Right cardiac atrium (tissue), 5 donors: ENCODE results near the gene CD58. TPM values are rescaled to one million over a fixed set of nuclear protein-coding genes. Genes with fewer than 3 reads are reported as not detected.

Experiments
- ATAC-seq, 2 donors: fragments of 200-7000 bp; cut with Tn5 transposase; one replicate each; pipeline versions ENCODE4 v1.8.0 to v1.9.1; 2020; ENCODE audit warnings: moderate library complexity in 2 of 2, mild to moderate bottlenecking in 1 of 2
- DNase-seq, 3 donors: peaks; one replicate each; pipeline ENCODE4 v3.0.0-alpha.2; 2020
- H3K27ac ChIP-seq: one replicate; pipeline ENCODE4 v1.5.1; 2013; ENCODE audit warnings: mild to moderate bottlenecking, low read length, control low read depth, moderate library complexity
- H3K27me3 ChIP-seq: one replicate; pipeline ENCODE4 v1.6.1; 2013; ENCODE audit not compliant: control insufficient read depth, insufficient read depth
- H3K4me1 ChIP-seq: one replicate; pipeline ENCODE4 v1.6.1; 2013; ENCODE audit warnings: low read length; ENCODE audit not compliant: control insufficient read depth, insufficient read depth
- H3K4me3 ChIP-seq: one replicate; pipeline ENCODE4 v1.5.1; 2013; ENCODE audit warnings: low read length, control low read depth
- H3K9me3 ChIP-seq: one replicate; pipeline ENCODE4 v1.6.1; 2013; ENCODE audit warnings: low read length; ENCODE audit not compliant: control insufficient read depth
- WGBS: extraction: QIAGEN DNeasy Blood & Tissue Kit; methylation state at CpG from one replicate; pipeline ENCODE4 v1.1.7; 2013; 5-methylcytosine and 5-hydroxymethylcytosine counted together
- intact Hi-C, 4 donors: fragments of 100-400 bp; cut with DNase I; formaldehyde crosslinking; loops; one replicate each; pipeline versions ENCODE4 v1.11.0 to v1.14.0; 2022 to 2023
- polyA plus RNA-seq: library from polyadenylated mRNA; stranded (reverse); fragments of 200-250 nt; gene quantifications from one replicate; pipeline ENCODE4 v1.2.3, GENCODE V29; 2013
- total RNA-seq, 4 donors: library from RNA; stranded (reverse); fragmentation: NEBNext Ultra II Directional; extraction: Animal tissue kit (Norgen Biotek cat#: 25700); gene quantifications; one replicate each; pipeline ENCODE4 v1.2.1, GENCODE V29; 2021
- donor health status: healthy with polysubstance abuse.
- donor health status: DM: no; HTN: yes; CAD: no.
- donor health status: DM: no; HTN: no; CAD: no.
- donor health status: DM: no; HTN: yes; CAD: no; lungs with severe emphysema.
- donor health status: DM: yes; HTN: yes; CAD: no.

The CD58 gene
- total and polyA plus RNA-seq, 5 donors: 17.8 to 39.0 (median 21.8) TPM

DNA sequence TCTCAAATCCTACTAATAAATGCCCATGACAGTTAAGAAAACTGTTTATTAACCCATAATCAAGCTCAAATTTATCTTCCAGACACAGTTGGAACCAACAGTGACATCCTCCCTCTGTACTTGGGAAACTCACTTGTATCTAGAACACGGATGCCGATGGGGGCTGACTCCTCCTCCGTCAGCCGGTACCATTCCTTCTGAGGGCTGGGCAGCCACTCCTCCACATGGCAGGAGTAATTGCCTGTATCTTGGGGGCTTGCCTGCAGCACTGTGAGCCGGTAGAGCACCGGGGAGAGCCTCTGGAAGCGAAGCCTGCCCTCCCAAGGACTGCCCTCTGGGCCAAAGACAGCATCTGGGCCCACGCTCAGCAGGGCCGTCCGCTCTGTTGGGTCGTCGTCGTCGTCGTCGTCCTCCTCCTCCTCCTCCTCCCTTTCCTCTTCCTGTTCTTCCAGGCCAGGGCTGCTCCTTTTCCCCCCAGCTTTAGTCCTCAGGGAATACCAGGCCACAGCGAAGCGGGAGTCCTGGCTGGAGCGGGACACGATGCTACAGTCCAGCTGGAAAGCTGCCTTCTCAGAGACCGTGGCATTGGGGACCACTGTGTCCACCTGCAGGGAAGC, 8.5 kb upstream of the CD58 start:
- H3K27ac ChIP-seq: peak overlapping the region; percentile 29
- intact Hi-C loops: loop anchor here (5.0 to 10.0 kb wide), 3 partner anchors 85 to 95 kb away; partner anchors contain the start of gene IGSF3 (in 2 of the 4)
- ATAC-seq: peak; percentile 51 to 63
- 41% methylated on average over 21 of the region's 21 CpGs for WGBS
- DNase-seq: peak in 2 of 3 donors; percentile 54 to 61
- H3K9me3 ChIP-seq: no peaks in the 10 kb centered on the region
- H3K4me1 ChIP-seq: no peaks in the 10 kb centered on the region
- H3K27me3 ChIP-seq: no peaks in the 10 kb centered on the region
- H3K4me3 ChIP-seq: no peak overlapping the region

DNA sequence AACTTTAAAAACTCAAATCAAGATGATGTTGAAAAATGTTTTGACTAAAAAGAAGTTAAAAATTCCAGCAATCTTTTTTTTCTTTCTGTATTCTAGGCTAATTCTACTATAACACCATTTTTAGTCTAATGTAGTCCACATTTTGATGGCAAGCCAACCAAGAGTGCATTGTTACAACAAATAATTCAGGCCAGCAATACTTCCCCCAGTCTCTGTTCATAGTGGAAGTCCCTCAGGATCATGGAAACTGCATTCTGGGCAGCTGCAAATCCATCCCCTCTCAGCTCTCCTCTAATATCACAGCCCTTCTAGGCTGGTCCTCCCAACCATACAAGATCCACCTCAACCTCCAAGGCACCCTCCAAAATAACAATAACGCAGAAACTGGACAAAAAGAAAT, 7.8 kb upstream of the CD58 start:
- Histone ChIP-seq H3K27ac (no peak overlapping the region), H3K27me3 (no peaks in the 10 kb centered on the region), H3K4me3 (no peak overlapping the region), H3K4me1 (no peaks in the 10 kb centered on the region), H3K9me3 (no peaks in the 10 kb centered on the region)
- ATAC-seq: no peak
- WGBS: 88% methylated on average over 1 of the region's 1 CpG
- DNase-seq: no peak
- intact Hi-C loops: loop anchor here (5.0 to 10.0 kb wide), 3 partner anchors 86 to 96 kb away; partner anchors contain the start of gene IGSF3 (in 2 of the 4)

DNA sequence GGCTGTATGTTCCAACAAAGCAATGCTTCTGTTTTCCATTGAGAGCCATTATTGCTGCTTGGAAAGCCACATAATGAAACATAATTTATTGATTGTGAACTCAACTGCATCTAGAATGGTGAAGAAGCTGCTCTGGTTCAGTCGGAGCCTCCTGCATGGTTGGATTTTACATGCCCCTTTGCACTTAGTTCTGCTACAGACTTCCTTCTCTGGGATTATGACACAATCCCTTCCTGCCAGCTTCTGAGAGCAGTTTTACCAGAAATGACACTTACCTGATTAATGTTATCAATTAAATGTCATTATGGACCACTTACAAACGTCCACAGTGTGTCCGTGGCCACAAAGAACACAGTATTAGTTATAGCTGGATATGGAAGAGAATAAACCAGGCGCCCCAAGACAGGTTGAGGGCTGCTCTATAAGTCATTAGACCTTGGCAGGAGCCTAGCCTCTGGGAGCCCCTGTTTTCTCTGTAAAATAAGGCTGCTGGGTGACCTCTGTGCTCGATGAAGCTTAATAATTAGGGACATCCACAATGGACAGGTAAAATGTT, 7.0 kb upstream of the CD58 start:
- no peaks in the 10 kb centered on the region for H3K27me3 ChIP-seq
- H3K27ac ChIP-seq: no peak overlapping the region
- intact Hi-C loops: loop anchor here (5.0 to 10.0 kb wide), 3 partner anchors 87 to 97 kb away; partner anchors contain the start of gene IGSF3 (in 2 of the 4)
- no peak for DNase-seq
- ATAC-seq: no peak
- H3K4me3 ChIP-seq: no peak overlapping the region
- WGBS: 86% methylated on average over 5 of the region's 5 CpGs
- no peaks in the 10 kb centered on the region for H3K9me3 ChIP-seq
- no peaks in the 10 kb centered on the region for H3K4me1 ChIP-seq

DNA sequence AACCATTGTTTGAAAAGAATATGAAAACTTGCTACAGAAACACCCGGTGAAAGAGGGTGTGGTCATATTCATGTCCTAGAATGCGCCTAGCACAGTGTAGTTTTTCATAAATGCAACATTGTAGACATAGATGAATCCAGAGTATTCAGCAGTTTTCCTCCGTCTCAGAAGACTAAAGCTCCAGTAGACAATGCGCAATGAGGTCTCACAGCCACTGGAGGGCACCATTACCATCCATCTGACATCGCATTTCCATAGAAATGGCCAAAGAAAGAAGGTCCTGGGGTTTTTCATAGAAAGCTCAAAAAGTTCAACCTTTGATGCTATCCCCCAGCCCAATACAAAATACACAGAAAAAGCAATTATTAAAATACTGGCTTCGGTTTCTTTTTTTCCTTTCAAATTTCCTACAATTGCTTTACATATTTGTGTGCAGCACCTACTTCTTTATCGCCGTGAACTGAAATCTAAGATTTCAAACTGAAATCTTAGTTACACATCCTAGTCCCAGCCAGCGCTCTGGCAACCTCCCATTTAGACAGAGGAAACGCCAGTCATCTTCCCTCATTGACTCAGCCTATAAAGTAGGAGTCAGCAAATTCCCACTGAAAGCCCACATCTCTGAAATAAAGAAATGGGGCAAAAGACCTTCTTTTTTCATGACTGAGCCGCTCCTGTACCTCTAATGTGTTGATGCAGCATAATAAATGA, 3.9 kb upstream of the CD58 start:
- peak; percentile 51 to 81 (median 68) for DNase-seq
- Histone ChIP-seq H3K4me3 (no peak overlapping the region), H3K27me3 (no peaks in the 10 kb centered on the region), H3K9me3 (no peaks in the 10 kb centered on the region), H3K27ac (no peak overlapping the region), H3K4me1 (peaks cover 5% of the 10 kb centered on the region)
- WGBS: 21% methylated on average over 11 of the region's 11 CpGs
- intact Hi-C loops: loop anchor here (5.0 to 10.0 kb wide), 3 partner anchors 90 to 100 kb away; partner anchors contain the start of gene IGSF3 (in 2 of the 4)
- ATAC-seq: no peak

DNA sequence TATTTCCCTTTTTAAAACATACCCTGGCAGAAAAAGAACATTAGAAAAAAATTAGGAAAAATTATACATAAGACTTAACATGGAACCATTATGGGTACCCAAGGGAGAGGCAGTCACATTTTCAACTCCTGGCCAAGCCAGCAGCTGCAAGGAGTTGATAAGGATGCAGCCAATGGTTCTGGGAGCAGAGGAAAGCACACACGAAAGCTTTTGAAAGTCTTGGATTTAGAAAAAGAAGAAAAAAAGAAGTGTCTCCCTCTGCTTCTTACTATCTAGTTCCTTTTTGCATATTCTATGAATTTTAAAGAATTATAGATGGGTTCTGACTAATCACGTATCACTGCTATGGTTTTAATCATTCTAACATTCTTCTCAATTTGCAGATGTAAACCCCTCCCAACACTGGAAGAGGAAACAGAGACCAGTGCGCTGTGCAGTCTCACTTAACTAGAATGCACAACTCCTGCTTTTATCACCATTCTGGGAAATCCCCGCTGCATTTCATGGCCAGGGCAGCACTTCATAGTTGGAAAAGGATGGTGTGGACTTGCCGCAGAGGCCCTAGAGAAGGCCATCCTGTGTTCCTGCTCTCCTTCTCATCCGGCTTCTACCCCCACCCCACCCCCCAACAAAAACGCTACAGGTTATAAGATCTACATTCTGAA, 2.7 kb upstream of the CD58 start:
- Histone ChIP-seq H3K27ac (peak overlapping the region; percentile 22), H3K4me3 (no peak overlapping the region), H3K27me3 (no peaks in the 10 kb centered on the region), H3K4me1 (peaks cover 6% of the 10 kb centered on the region), H3K9me3 (no peaks in the 10 kb centered on the region)
- intact Hi-C loops: loop anchor here in 3 of 4 donors (10.0 kb wide), 2 partner anchors 91 to 101 kb away; partner anchors contain the start of gene IGSF3 (in 1 of the 3)
- DNase-seq (peak in 2 of 3 donors; percentile 54 to 60), ATAC-seq (no peak)
- 38% methylated on average over 7 of the region's 7 CpGs for WGBS

DNA sequence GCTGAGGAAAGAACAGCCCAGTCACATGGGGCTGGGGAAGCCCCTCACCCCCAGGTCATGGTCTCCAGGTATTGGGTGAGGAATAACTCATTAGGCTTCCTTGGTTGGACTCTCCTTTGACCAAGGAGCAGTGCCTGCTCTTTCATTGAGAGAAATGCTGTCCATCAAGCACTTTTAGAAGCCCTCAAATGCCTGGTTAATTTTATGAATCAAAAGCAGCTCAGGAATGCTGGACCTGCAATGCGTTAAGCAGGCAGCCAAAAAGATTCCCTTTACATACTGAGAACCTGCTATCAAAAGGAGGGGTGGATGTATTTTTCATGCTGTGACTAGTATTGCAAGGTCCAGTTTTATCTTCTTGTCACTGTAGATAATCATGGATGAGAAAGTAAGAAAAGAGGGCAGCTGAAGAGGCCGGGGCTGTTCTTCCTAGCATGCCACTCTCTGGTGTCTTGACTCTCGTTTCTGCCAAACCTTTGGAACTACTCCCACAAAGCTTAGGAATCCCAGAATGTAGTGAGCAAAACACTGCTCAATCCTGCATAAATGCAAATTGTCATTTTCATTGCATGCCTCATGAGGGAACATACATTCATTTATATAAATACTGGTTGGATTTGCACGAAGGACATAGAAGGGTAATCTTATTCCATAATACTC, 2.1 kb upstream of the CD58 start:
- Histone ChIP-seq H3K9me3 (no peaks in the 10 kb centered on the region), H3K4me3 (no peak overlapping the region), H3K27ac (no peak overlapping the region), H3K27me3 (no peaks in the 10 kb centered on the region), H3K4me1 (peaks cover 6% of the 10 kb centered on the region)
- intact Hi-C loops: loop anchor here in 3 of 4 donors (10.0 kb wide), 2 partner anchors 92 to 102 kb away; partner anchors contain the start of gene IGSF3 (in 1 of the 3)
- ATAC-seq (no peak), DNase-seq (no peak)
- 48% methylated on average over 4 of the region's 4 CpGs for WGBS

DNA sequence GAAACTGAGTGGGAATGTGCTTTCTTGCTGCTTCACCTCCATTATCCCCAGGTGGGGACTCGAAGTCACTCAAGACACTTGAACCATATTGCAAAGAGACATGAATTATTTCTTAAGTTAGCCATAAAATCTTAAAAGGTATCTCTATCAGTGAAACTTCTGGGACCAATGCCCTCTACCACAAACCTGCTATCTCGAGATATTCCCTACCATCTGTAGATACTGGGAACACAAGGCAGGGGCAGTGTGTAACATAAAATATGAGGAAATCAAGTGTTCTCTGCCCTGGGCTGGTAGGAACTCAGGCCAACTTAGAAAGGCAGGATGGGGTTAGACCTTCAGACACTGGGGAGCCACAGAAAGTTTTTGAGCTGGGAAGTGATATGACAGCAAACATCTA, 1.3 kb upstream of the CD58 start:
- H3K27me3 ChIP-seq: no peaks in the 10 kb centered on the region
- H3K4me1 ChIP-seq: peaks cover 6% of the 10 kb centered on the region
- intact Hi-C loops: loop anchor here in 3 of 4 donors (10.0 kb wide), 2 partner anchors 93 to 103 kb away; partner anchors contain the start of gene IGSF3 (in 1 of the 3)
- no peaks in the 10 kb centered on the region for H3K9me3 ChIP-seq
- H3K4me3 ChIP-seq: no peak overlapping the region
- no peak for DNase-seq
- WGBS: 95% methylated on average over 2 of the region's 2 CpGs
- ATAC-seq: no peak
- no peak overlapping the region for H3K27ac ChIP-seq

DNA sequence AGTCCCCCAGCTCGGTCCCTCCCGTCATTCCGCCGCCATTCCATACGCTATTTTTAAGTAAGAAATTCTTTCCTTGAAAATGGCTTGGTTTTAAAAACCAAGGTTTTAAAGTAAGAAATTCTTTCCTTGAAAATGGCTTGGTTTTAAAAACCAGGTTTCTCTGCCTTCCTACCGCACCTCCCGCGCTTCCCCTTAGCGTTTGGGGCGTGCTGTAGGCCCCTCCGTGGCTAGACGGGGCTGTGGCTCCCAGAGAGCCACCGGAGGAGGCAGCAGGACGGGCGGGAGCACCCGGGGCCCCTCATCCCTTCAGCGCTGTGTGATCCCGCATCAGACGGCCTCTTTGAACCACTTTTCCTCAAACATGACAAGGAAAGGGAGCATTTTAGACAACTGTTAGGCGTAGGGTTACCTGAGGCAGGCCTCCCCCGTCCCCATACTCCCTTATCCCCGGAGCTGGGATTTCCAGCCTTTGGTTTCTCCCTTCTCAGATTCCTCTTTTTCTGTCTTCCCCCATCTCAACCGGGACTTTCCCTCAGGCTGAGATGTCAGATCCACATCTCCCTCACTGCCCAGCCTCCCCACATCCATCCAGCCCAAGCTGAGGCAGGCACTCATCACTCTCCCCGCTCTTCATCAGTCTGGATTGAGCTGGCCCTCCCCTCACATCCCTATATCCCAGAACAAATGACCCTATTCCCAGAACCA, 541 bp upstream of the CD58 start:
- 9% methylated on average over 24 of the region's 24 CpGs for WGBS
- ATAC-seq: peak in 1 of 2 donors; percentile 19

DNA sequence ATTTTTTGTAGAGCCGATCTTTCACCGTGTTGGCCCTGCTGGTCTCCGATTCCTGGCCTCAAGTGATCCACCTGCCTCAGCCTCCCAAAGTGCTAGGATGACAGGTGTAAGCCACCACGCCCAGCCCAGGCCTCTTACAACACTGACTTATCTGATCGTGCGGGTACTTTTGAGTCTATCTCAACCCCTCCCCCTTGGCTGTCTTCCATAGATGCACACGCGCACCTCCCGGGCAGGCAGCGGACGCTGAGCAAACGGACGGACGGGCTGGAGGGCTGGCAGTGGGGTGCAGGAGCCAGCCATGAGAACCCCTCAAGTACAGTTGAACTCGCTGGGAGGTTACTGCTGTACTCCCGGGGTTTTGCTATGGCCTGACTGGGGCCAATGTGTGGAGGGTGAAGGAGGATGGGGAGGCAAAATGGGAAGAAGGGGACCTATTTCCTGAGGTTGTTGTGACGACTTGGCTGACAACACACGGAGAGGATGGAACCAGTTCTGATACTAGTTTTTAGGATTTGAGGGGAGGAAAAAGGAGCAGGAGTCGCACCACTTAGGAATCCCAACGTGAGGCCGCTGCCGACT, 959 bp downstream of the CD58 start:
- peak; percentile 52 to 76 (median 72) for DNase-seq
- Histone ChIP-seq H3K9me3 (no peaks in the 10 kb centered on the region), H3K4me1 (peaks cover 7% of the 10 kb centered on the region), H3K27me3 (no peaks in the 10 kb centered on the region), H3K27ac (peak overlapping the region; percentile 100), H3K4me3 (peak overlapping the region; percentile 95)
- ATAC-seq: peak; percentile 0 to 14
- WGBS: 22% methylated on average over 22 of the region's 22 CpGs
- intact Hi-C loops: loop anchor here in 3 of 4 donors (10.0 kb wide), 2 partner anchors 95 to 105 kb away; partner anchors contain the start of gene IGSF3 (in 1 of the 3)

More for the DNA sequence above, 541 bp upstream of the CD58 start:
- intact Hi-C loops: loop anchor here in 3 of 4 donors (10.0 kb wide), 2 partner anchors 93 to 103 kb away; partner anchors contain the start of gene IGSF3 (in 1 of the 3)
- H3K27ac ChIP-seq: peak overlapping the region; percentile 100
- H3K4me1 ChIP-seq: peaks cover 6% of the 10 kb centered on the region
- peak in 1 of 3 donors; percentile 65 for DNase-seq
- no peaks in the 10 kb centered on the region for H3K27me3 ChIP-seq
- no peaks in the 10 kb centered on the region for H3K9me3 ChIP-seq
- peak overlapping the region; percentile 95 for H3K4me3 ChIP-seq
